GM19023 (cell line): Measurements from ENCODE around the gene COPS7B.
A peak's percentile ranks its signal among the peaks of the same experiment; 100 is the strongest.
"Not testable (repeated sequence)": the region's sequence is repeated elsewhere in the genome, so short reads cannot be mapped to it uniquely, and the experiment has no call there.

ENCODE experiments used
- ATAC-seq: cut with Tn5 transposase; IDR thresholded peaks from one replicate; pipeline ENCODE4 v1.9.1; 2021; ENCODE audit warnings: mild to moderate bottlenecking, moderate library complexity; ENCODE audit not compliant: unreplicated experiment

Gene COPS7B

GRCh38 chr2:231786177-231786916 is at the start of gene COPS7B:
Gene COPS7B, plus strand, starts transcription at chr2:231786445. Its CDS starts 2,126 bp downstream, at chr2:231788571.
- peak; percentile 64 for ATAC-seq

- no peak for ATAC-seq
Observed at GRCh38 chr2:231737761-231738160, 48.5 kb upstream of the COPS7B start.

GRCh38 chr2:231743376-231744116 is 42.7 kb upstream of the COPS7B start:
- ATAC-seq: no peak

GRCh38 chr2:231745303-231746038 is 40.8 kb upstream of the COPS7B start:
- ATAC-seq: no peak

GRCh38 chr2:231748153-231748896 is 37.9 kb upstream of the COPS7B start:
- not testable (repeated sequence) for ATAC-seq

GRCh38 chr2:231749016-231749415 is 37.2 kb upstream of the COPS7B start:
- not testable (repeated sequence) for ATAC-seq

- no peak for ATAC-seq
Observed at GRCh38 chr2:231751042-231751815, 35.0 kb upstream of the COPS7B start.

- no peak for ATAC-seq
Observed at GRCh38 chr2:231752061-231752460, 34.2 kb upstream of the COPS7B start.

GRCh38 chr2:231761735-231762134 is 24.5 kb upstream of the COPS7B start:
- no peak for ATAC-seq

GRCh38 chr2:231764124-231764523 is 22.1 kb upstream of the COPS7B start:
- ATAC-seq: no peak

- no peak for ATAC-seq
Observed at GRCh38 chr2:231764760-231765159, 21.5 kb upstream of the COPS7B start.

GRCh38 chr2:231765496-231765929 is 20.7 kb upstream of the COPS7B start:
- no peak for ATAC-seq

- ATAC-seq: no peak
Observed at GRCh38 chr2:231769170-231770136, 16.8 kb upstream of the COPS7B start.

GRCh38 chr2:231780123-231780908 is 5.9 kb upstream of the COPS7B start:
- no peak for ATAC-seq

- peak; percentile 92 for ATAC-seq
Observed at GRCh38 chr2:231780909-231781797, 5.1 kb upstream of the COPS7B start, which contains the start of gene PDE6D. Gene PDE6D, minus strand, starts transcription at chr2:231781282. Its CDS starts 168 bp downstream, at chr2:231781114.

GRCh38 chr2:231781798-231782726 is 4.2 kb upstream of the COPS7B start:
- ATAC-seq: no peak
